Stomach (tissue), 9 donors: ENCODE data around the gene PDF. TPM values are rescaled to one million over a fixed set of nuclear protein-coding genes. Genes with fewer than 3 reads are reported as not detected.

Source experiments
- DNase-seq, 2 donors: peaks; one replicate each; pipeline versions ENCODE4 v3.0.0 to v3.0.0-alpha.2; 2013 to 2019
- H3K27ac ChIP-seq, 5 donors: fragments of 200-600 bp in 4 of 5; sonication (generic) in 4 of 5; one replicate each; pipeline ENCODE4 v1.5.1; 2013 to 2019; ENCODE audit warnings: mild to moderate bottlenecking in 1 of 5, moderate library complexity in 1 of 5
- H3K27me3 ChIP-seq, 3 donors: fragments of 200-600 bp; sonication (generic); one replicate each; pipeline ENCODE4 v1.5.1; 2017 to 2019; ENCODE audit warnings: mixed run types in 1 of 3
- H3K36me3 ChIP-seq, 4 donors: fragments of 200-600 bp; sonication (generic); 1 replicate in 3 of 4; 2 replicates in 1 of 4; pipeline ENCODE4 v1.5.1; 2016 to 2019
- H3K4me1 ChIP-seq, 4 donors: fragments of 200-600 bp; sonication (generic); one replicate each; pipeline ENCODE4 v1.5.1; 2016 to 2019
- H3K4me3 ChIP-seq, 4 donors: fragments of 200-600 bp; sonication (generic) in 3 of 4; one replicate each; pipeline ENCODE4 v1.5.1; 2016 to 2019; ENCODE audit warnings: mild to moderate bottlenecking in 1 of 4
- H3K9me3 ChIP-seq, 4 donors: fragments of 200-600 bp; sonication (generic); one replicate each; pipeline ENCODE4 v1.5.1; 2016 to 2019
- CTCF ChIP-seq, 7 experiments: fragments of 450-650 bp in 4 of 7; fragments of 200-600 bp in 3 of 7; sonication (generic) in 3 of 7; IDR thresholded peaks; one replicate each; pipeline ENCODE4 v1.5.1; 2016 to 2019; ENCODE audit warnings: antibody characterized with exemption in 7 of 7, control low read depth in 2 of 7, mild to moderate bottlenecking in 1 of 7
- EP300 ChIP-seq: sonication (generic); formaldehyde crosslinking; IDR thresholded peaks from one replicate; pipeline ENCODE4 v1.6.1; 2017; ENCODE audit warnings: antibody characterized with exemption
- POLR2A ChIP-seq, 4 donors: fragments of 450-650 bp; IDR thresholded peaks; one replicate each; pipeline ENCODE4 v1.6.1; 2016; ENCODE audit warnings: antibody characterized with exemption in 4 of 4, control low read depth in 2 of 4, mild to moderate bottlenecking in 1 of 4, moderate library complexity in 1 of 4
- POLR2AphosphoS5 ChIP-seq, 3 donors: sonication (generic); formaldehyde crosslinking; IDR thresholded peaks; one replicate each; pipeline ENCODE4 v1.6.1; 2016; ENCODE audit warnings: antibody characterized with exemption in 3 of 3
- WGBS, 5 donors: extraction: QIAGEN DNeasy Blood & Tissue Kit in 3 of 5; methylation state at CpG; one replicate each; pipeline versions ENCODE4 v1.1.5 to v1.1.7; 2013 to 2018; 5-methylcytosine and 5-hydroxymethylcytosine counted together
- intact Hi-C: fragments of 100-400 bp; cut with DNase I; formaldehyde crosslinking; loops from one replicate; pipeline ENCODE4 v1.15.1; 2023; ENCODE audit warnings: low total_unique reads
- polyA plus RNA-seq, 3 donors: library from polyadenylated mRNA; stranded (reverse); fragments of 200-250 nt; gene quantifications; one replicate each; pipeline ENCODE4 v1.2.3, GENCODE V29; 2013
- total RNA-seq, 5 donors: library from RNA; depleted of rRNA; stranded (reverse); fragments of >200 nt; gene quantifications; one replicate each; pipeline versions ENCODE4 v1.1.0 to v1.2.3, GENCODE V29; 2014 to 2016
- donor health status: healthy with polysubstance abuse.
- donor health status: Bipolar disorder and iron deficiency.
- donor health status: healthy.

Gene PDF
- total and polyA plus RNA-seq, 8 donors, result 1.7 to 131 (median 7.9) TPM; not detected in 1

- WGBS, 5 donors, result 75 to 91% (median 90%) methylated on average over 1 to 7 of the region's 7 CpGs
- H3K27me3 ChIP-seq, result no peaks in the 10 kb centered on the region
- intact Hi-C loops, result no loop called here
- H3K9me3 ChIP-seq, result no peaks in the 10 kb centered on the region
- H3K4me3 ChIP-seq, result no peak overlapping the region
- H3K36me3 ChIP-seq, result peaks cover 90 to 99% (median 97%) of the 10 kb centered on the region in 4 donors
- H3K27ac ChIP-seq, result no peak overlapping the region
- DNase-seq, result no peak
- TF ChIP-seq POLR2AphosphoS5 (IDR thresholded peaks at IDR 0.05), result no peak
- no peak for TF ChIP-seq EP300
- no peak for TF ChIP-seq CTCF (IDR thresholded peaks at IDR 0.05)
- no peak for TF ChIP-seq POLR2A (IDR thresholded peaks at IDR 0.05)
- H3K4me1 ChIP-seq, result peaks cover 14 to 35% (median 32%) of the 10 kb centered on the region in 4 donors
Measured at GRCh38 chr16:69322343-69322742, 8.0 kb downstream of the PDF start.

DNA sequence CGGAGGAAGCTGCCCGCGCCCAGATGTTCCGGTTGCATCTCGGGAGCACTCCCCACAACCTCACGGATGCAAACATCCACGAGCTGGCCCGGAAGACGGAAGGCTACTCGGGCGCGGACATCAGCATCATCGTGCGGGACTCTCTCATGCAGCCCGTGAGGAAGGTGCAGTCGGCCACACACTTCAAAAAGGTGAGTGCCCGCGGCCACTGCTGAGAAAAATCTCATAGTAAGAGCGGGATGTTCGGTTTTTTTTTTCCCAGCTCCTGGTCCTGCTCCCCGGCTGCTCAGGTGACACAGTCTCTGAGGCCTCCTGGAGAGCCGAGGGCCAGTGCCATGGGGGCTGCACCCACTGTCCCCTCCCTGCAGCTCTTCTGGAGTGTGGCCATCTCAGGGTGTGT is 9.3 kb downstream of the PDF start:
- no peak for TF ChIP-seq POLR2AphosphoS5 (IDR thresholded peaks at IDR 0.05)
- no peak for TF ChIP-seq POLR2A (IDR thresholded peaks at IDR 0.05)
- no peak for TF ChIP-seq CTCF (IDR thresholded peaks at IDR 0.05)
- TF ChIP-seq EP300, result no peak
- Histone ChIP-seq H3K4me1 (peaks cover 6 to 29% (median 21%) of the 10 kb centered on the region in 4 donors), H3K27ac (no peak overlapping the region), H3K27me3 (no peaks in the 10 kb centered on the region), H3K36me3 (peaks cover 96 to 100% (median 99%) of the 10 kb centered on the region in 4 donors), H3K9me3 (no peaks in the 10 kb centered on the region), H3K4me3 (no peak overlapping the region)
- DNase-seq, result no peak
- 90 to 93% (median 92%) methylated on average over 21 to 22 of the region's 22 CpGs for WGBS, 5 donors
- intact Hi-C loops, result no loop called here

- Histone ChIP-seq H3K9me3 (no peaks in the 10 kb centered on the region), H3K36me3 (peaks cover 98 to 100% (median 100%) of the 10 kb centered on the region in 4 donors), H3K4me1 (peaks cover 9 to 29% (median 20%) of the 10 kb centered on the region in 4 donors), H3K27ac (no peak overlapping the region), H3K4me3 (no peak overlapping the region), H3K27me3 (no peaks in the 10 kb centered on the region)
- intact Hi-C loops, result no loop called here
- DNase-seq, result no peak
- 86 to 91% (median 89%) methylated on average over 10 to 13 of the region's 13 CpGs for WGBS, 5 donors
- no peak for TF ChIP-seq EP300
- no peak for TF ChIP-seq POLR2A (IDR thresholded peaks at IDR 0.05)
- TF ChIP-seq CTCF (IDR thresholded peaks at IDR 0.05), result no peak
- TF ChIP-seq POLR2AphosphoS5 (IDR thresholded peaks at IDR 0.05), result no peak
Measured at GRCh38 chr16:69320740-69321073, 9.7 kb downstream of the PDF start.

- no peaks in the 10 kb centered on the region for H3K9me3 ChIP-seq
- H3K27me3 ChIP-seq, result no peaks in the 10 kb centered on the region
- H3K4me3 ChIP-seq, result no peak overlapping the region
- peaks cover 98 to 100% (median 100%) of the 10 kb centered on the region in 4 donors for H3K36me3 ChIP-seq
- peaks cover 16 to 31% (median 25%) of the 10 kb centered on the region in 4 donors for H3K4me1 ChIP-seq
- intact Hi-C loops, result no loop called here
- no peak for DNase-seq
- WGBS, 5 donors, result 90 to 93% (median 91%) methylated on average over 29 to 30 of the region's 30 CpGs
- H3K27ac ChIP-seq, result no peak overlapping the region
- TF ChIP-seq CTCF (IDR thresholded peaks at IDR 0.05), result no peak
- no peak for TF ChIP-seq POLR2AphosphoS5 (IDR thresholded peaks at IDR 0.05)
- no peak for TF ChIP-seq POLR2A (IDR thresholded peaks at IDR 0.05)
- no peak for TF ChIP-seq EP300
Measured at GRCh38 chr16:69319826-69320739, 10.3 kb downstream of the PDF start.
